ENCODE results near the gene ETV2.
"Not testable (repeated sequence)": the region's sequence is repeated elsewhere in the genome, so short reads cannot be mapped to it uniquely, and the experiment has no call there.

ETV2 gene

DNA sequence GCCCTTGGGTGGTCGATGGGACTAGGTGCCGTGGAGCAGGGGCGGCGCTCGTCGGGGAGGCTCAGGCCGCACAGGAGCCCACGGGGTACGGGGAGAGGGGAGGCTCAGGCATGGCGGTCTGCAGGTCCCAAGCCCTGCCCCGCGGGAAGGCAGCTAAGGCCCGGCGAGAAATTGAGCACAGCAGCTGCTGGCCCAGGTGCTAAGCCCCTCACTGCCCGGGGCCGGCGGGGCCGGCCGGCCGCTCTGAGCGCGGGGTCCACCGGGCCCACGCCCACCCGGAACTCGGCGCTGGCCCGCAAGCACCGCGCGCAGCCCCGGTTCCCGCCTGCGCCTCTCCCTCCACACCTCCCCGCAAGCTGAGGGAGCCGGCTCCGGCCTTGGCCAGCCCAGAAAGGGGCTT, 49.6 kb downstream of the ETV2 start:
- not testable (repeated sequence) for H3K9ac ChIP-seq (ENCODE audit: low read length); H3K36me3 ChIP-seq (ENCODE audit: control insufficient read depth, insufficient read depth, low read length, severe bottlenecking); H3K27me3 ChIP-seq (replicated peaks; ENCODE audit: control insufficient read depth, insufficient read depth, low read length); H3K4me3 ChIP-seq (ENCODE audit: low read length); H3K9me3 ChIP-seq (ENCODE audit: control insufficient read depth, low read length); DNase-seq (ENCODE audit: low read depth)
- H3K4me1 ChIP-seq (ENCODE audit: control insufficient read depth, insufficient read depth, low read length): peaks cover 11% of the 10 kb centered on the region

DNA sequence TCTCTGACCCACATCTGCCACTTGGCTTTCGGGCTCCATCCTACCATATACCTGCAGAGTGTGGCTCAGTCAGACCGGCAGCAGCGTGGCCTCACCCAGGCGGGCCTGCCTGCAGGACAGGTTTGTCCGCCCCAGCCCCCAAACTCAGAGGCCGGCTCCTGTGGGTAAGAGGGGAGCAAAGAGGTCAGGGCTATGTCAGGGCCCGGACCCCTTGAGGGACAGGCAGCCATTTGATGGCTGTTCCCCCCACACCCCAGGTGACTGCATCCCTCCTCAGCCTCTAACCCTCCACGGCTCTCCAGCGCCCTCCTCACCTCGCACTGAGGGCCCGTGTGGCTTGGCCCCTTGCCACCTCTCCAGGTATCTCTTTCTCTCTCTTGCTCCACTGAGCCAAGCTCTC, 50.5 kb downstream of the ETV2 start:
- H3K4me3 ChIP-seq (ENCODE audit: low read length): no peak overlapping the region
- no peak overlapping the region for H3K9ac ChIP-seq (ENCODE audit: low read length)
- H3K9me3 ChIP-seq (ENCODE audit: control insufficient read depth, low read length): no peaks in the 10 kb centered on the region
- H3K4me1 ChIP-seq (ENCODE audit: control insufficient read depth, insufficient read depth, low read length): peaks cover 11% of the 10 kb centered on the region
- no peak for DNase-seq (ENCODE audit: low read depth)
- no peaks in the 10 kb centered on the region for H3K27me3 ChIP-seq (replicated peaks; ENCODE audit: control insufficient read depth, insufficient read depth, low read length)
- H3K36me3 ChIP-seq (ENCODE audit: control insufficient read depth, insufficient read depth, low read length, severe bottlenecking): no peaks in the 10 kb centered on the region

DNA sequence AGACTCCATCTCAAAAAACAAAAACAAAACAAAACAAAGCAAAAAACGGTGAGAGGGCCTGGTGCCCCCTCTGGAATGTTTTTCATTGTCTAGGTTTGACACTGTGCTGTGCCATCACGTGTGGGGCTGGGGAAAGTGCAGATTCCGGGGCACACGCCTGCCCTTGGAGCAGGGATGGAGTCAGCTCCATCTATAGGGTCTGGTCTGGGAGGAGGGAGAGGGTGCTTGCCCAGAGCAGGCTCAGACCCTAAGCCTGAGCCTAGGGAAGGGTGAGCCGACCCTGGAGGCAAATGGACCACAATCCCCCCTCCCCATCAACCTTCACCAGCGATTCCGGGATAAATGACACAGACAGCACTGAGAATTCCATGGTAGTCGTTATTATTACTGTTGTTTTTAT, 51.9 kb downstream of the ETV2 start:
- Histone ChIP-seq H3K9ac (ENCODE audit: low read length) (no peak overlapping the region), H3K9me3 (ENCODE audit: control insufficient read depth, low read length) (no peaks in the 10 kb centered on the region), H3K27me3 (replicated peaks; ENCODE audit: control insufficient read depth, insufficient read depth, low read length) (no peaks in the 10 kb centered on the region), H3K4me1 (ENCODE audit: control insufficient read depth, insufficient read depth, low read length) (peaks cover 11% of the 10 kb centered on the region), H3K36me3 (ENCODE audit: control insufficient read depth, insufficient read depth, low read length, severe bottlenecking) (no peaks in the 10 kb centered on the region), H3K4me3 (ENCODE audit: low read length) (no peak overlapping the region)
- no peak for DNase-seq (ENCODE audit: low read depth)

GRCh38 chr19:35693835-35694599, 52.5 kb downstream of the ETV2 start:
- no peaks in the 10 kb centered on the region for H3K36me3 ChIP-seq (ENCODE audit: control insufficient read depth, insufficient read depth, low read length, severe bottlenecking)
- H3K4me3 ChIP-seq (ENCODE audit: low read length): no peak overlapping the region
- H3K9ac ChIP-seq (ENCODE audit: low read length): no peak overlapping the region
- DNase-seq (ENCODE audit: low read depth): peak; percentile 93
- no peaks in the 10 kb centered on the region for H3K9me3 ChIP-seq (ENCODE audit: control insufficient read depth, low read length)
- H3K27me3 ChIP-seq (replicated peaks; ENCODE audit: control insufficient read depth, insufficient read depth, low read length): no peaks in the 10 kb centered on the region
- peaks cover 11% of the 10 kb centered on the region for H3K4me1 ChIP-seq (ENCODE audit: control insufficient read depth, insufficient read depth, low read length)

Data from adipocyte (in vitro differentiated cells).